ENCODE data around the gene PERCC1.

PERCC1 gene

DNA sequence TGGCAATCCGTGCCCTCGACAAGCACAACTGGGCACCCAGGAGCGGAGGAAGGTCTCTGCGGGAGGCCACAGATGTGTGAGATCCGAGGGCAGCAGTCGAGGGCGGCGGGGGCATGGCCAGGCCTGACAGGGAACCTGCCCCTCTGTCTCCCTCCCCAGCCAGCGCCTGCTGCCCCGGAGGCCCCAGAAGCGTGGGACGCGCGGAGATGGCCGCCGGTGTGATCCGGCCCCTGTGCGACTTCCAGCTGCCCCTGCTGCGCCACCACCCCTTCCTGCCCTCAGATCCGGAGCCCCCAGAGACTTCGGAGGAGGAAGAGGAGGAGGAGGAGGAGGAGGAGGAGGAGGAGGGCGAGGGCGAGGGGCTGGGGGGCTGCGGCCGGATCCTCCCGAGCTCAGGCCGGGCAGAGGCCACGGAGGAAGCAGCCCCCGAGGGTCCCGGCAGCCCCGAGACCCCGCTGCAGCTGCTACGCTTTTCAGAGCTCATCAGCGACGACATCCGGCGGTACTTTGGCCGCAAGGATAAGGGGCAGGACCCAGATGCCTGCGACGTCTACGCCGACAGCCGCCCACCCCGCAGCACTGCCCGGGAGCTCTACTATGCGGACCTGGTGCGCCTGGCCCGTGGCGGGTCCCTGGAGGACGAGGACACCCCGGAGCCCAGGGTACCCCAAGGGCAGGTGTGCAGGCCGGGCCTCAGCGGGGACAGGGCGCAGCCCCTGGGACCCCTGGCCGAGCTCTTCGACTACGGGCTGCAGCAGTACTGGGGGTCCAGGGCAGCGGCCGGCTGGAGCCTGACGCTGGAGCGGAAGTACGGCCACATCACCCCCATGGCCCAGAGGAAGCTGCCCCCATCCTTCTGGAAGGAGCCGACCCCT, 1.7 kb downstream of the PERCC1 start:
- H3K9ac ChIP-seq (ENCODE audit: low read length in 5 of 5): peak overlapping the region in 1 of 5 donors; percentile 48
- H3K9me3 ChIP-seq (ENCODE audit: control insufficient read depth in 5 of 5, low read length in 5 of 5): no peaks in the 10 kb centered on the region
- peaks cover 0 to 15% (median 4%) of the 10 kb centered on the region in 5 donors for H3K4me1 ChIP-seq (ENCODE audit: control insufficient read depth in 5 of 5, insufficient read depth in 5 of 5, low read length in 5 of 5)
- peak overlapping the region in 1 of 5 donors; percentile 44 for H3K4me3 ChIP-seq (ENCODE audit: low read depth in 1 of 5, low read length in 5 of 5)
- no peak overlapping the region for H3K27ac ChIP-seq (ENCODE audit: low read depth, low read length)
- no peaks in the 10 kb centered on the region for H3K36me3 ChIP-seq (ENCODE audit: control insufficient read depth in 5 of 5, insufficient read depth in 5 of 5, low read length in 5 of 5)
- peaks cover 3 to 30% (median 23%) of the 10 kb centered on the region in 5 donors for H3K27me3 ChIP-seq (ENCODE audit: control insufficient read depth in 5 of 5, insufficient read depth in 4 of 5, low read length in 5 of 5)

DNA sequence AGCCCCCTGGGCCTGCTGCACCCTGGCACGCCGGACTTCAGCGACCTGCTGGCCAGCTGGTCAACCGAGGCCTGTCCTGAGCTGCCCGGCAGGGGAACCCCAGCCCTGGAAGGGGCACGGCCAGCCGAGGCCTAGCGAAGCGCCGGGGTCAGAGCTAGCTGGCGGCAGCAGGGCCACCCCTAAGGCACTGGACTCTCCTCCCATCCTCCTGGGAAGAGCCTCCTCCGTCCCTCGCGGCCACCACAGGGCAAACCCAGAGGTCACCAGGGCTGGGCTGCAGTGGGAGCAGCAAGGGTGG, 2.3 kb downstream of the PERCC1 start:
- Histone ChIP-seq H3K4me3 (ENCODE audit: low read depth in 1 of 5, low read length in 5 of 5) (peak overlapping the region in 1 of 5 donors; percentile 44), H3K36me3 (ENCODE audit: control insufficient read depth in 5 of 5, insufficient read depth in 5 of 5, low read length in 5 of 5) (no peaks in the 10 kb centered on the region), H3K4me1 (ENCODE audit: control insufficient read depth in 5 of 5, insufficient read depth in 5 of 5, low read length in 5 of 5) (peaks cover 0 to 15% (median 4%) of the 10 kb centered on the region in 5 donors), H3K9me3 (ENCODE audit: control insufficient read depth in 5 of 5, low read length in 5 of 5) (no peaks in the 10 kb centered on the region), H3K27ac (ENCODE audit: low read depth, low read length) (no peak overlapping the region), H3K27me3 (ENCODE audit: control insufficient read depth in 5 of 5, insufficient read depth in 4 of 5, low read length in 5 of 5) (peaks cover 1 to 30% (median 20%) of the 10 kb centered on the region in 5 donors), H3K9ac (ENCODE audit: low read length in 5 of 5) (no peak overlapping the region)

DNA sequence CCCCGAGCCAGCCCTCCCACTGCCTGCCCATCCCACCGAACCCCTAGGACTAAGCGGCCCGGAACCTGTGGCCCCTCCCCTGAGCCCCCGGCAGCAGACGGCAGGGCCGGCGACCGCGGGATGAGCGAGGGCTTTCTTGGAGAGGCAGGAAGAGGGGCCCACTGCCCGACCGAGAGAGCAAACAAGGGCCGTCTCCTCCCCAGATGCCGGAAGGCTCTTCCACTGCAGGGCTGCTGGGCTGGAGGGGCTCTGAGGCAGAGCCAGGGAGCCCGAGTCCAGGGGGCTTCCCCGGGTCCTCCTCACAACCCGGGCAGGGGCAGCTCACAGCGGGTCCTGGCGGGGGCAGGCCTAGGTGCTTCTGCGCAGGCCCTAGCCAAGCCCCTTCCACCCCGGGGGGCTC, 2.9 kb downstream of the PERCC1 start:
- Histone ChIP-seq H3K36me3 (ENCODE audit: control insufficient read depth in 5 of 5, insufficient read depth in 5 of 5, low read length in 5 of 5) (no peaks in the 10 kb centered on the region), H3K27me3 (ENCODE audit: control insufficient read depth in 5 of 5, insufficient read depth in 4 of 5, low read length in 5 of 5) (peaks cover 0 to 30% (median 16%) of the 10 kb centered on the region in 5 donors), H3K9me3 (ENCODE audit: control insufficient read depth in 5 of 5, low read length in 5 of 5) (no peaks in the 10 kb centered on the region), H3K4me1 (ENCODE audit: control insufficient read depth in 5 of 5, insufficient read depth in 5 of 5, low read length in 5 of 5) (peaks cover 0 to 13% (median 0%) of the 10 kb centered on the region in 5 donors), H3K9ac (ENCODE audit: low read length in 5 of 5) (no peak overlapping the region), H3K27ac (ENCODE audit: low read depth, low read length) (no peak overlapping the region), H3K4me3 (ENCODE audit: low read depth in 1 of 5, low read length in 5 of 5) (no peak overlapping the region)

DNA sequence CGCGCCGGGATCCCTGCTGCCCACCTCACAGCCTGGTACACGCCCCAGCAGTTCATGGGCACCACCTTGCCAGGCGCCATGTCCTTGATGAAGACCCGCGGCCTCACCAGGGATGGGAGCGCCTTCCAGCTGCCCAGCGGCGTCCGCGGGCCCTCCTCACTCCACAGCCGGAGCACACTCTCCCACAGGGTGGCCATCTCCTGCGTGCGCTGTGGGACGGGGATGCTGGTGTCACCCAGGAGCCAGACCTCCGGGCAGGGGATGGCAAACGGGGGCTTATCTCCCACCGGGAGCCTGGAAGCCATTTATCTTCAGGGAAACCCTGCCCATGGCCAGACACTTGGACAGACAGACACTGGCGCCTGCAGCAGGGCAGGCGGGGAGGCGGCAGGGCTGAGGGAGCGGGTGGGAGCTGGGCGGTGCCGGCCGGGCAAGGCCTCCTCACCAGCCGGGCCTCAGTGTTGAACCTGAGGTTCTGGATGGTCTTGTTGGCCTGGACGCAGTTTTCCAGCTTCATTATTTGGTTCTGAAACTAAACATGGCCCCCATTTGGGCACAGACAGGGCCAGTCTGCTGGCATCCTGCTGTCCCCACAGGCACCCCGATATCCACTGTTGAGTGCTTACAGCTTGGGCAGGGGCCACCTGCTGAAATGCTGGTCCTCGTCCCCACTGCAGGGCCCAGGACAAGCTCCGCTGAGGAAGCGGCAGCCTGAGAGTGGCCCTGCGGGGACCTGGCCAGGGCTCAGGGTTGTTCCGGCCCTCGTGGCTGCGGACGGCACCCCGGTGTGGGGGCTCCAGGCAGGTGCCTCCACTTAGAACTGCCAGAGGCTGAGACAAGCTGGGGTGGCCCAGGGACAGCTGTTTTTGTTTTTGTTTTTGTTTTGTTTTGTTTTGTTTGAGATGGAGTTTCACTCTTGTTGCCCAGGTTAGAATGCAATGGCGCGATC, 4.0 kb downstream of the PERCC1 start:
- Histone ChIP-seq H3K27me3 (ENCODE audit: control insufficient read depth in 5 of 5, insufficient read depth in 4 of 5, low read length in 5 of 5) (peaks cover 0 to 21% (median 8%) of the 10 kb centered on the region in 5 donors), H3K9ac (ENCODE audit: low read length in 5 of 5) (no peak overlapping the region), H3K4me3 (ENCODE audit: low read depth in 1 of 5, low read length in 5 of 5) (no peak overlapping the region), H3K4me1 (ENCODE audit: control insufficient read depth in 5 of 5, insufficient read depth in 5 of 5, low read length in 5 of 5) (peaks cover 0 to 13% (median 0%) of the 10 kb centered on the region in 5 donors), H3K9me3 (ENCODE audit: control insufficient read depth in 5 of 5, low read length in 5 of 5) (no peaks in the 10 kb centered on the region), H3K36me3 (ENCODE audit: control insufficient read depth in 5 of 5, insufficient read depth in 5 of 5, low read length in 5 of 5) (no peaks in the 10 kb centered on the region), H3K27ac (ENCODE audit: low read depth, low read length) (no peak overlapping the region)

DNA sequence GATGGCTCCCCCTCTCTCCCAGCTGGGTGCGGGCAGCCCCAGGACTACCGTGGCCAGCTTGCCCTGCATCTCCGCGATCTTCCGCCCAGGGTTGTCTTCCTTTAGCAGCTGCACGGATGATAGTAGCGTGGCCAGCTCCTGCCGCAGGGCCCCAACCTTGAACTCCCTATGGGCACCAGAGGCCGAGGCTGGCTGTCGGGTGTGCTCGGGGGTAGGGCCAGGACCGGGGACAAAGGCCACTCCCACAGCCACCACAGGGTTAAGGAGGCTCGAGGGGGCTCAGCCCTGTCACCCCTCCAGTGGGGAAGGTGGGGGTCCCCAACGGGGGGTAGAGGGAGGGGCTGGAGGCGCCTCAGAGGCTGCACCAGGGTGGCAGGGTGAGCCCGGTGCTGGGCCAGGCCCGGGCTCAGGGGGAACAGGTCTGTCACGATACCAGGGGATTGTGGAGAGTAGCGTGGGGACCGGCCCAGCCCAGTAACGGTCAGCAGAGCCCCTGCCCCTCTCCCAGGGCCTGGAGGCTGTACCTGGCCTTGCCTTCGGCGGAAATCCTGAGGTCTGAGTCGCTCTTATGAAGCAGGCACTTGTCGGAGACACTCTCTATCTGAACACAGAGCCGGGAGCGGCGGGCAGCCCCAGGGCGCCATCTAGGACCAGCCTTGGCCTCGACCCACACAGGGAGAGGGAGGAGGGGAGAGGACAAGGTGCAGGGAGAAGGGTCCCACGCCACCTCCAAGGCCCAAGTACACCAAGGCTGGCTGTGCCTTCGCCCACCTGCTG, 5.2 kb downstream of the PERCC1 start:
- H3K4me3 ChIP-seq (ENCODE audit: low read depth in 1 of 5, low read length in 5 of 5): no peak overlapping the region
- no peak overlapping the region for H3K9ac ChIP-seq (ENCODE audit: low read length in 5 of 5)
- H3K27me3 ChIP-seq (ENCODE audit: control insufficient read depth in 5 of 5, insufficient read depth in 4 of 5, low read length in 5 of 5): peaks cover 0 to 14% (median 8%) of the 10 kb centered on the region in 5 donors
- H3K27ac ChIP-seq (ENCODE audit: low read depth, low read length): no peak overlapping the region
- no peaks in the 10 kb centered on the region for H3K9me3 ChIP-seq (ENCODE audit: control insufficient read depth in 5 of 5, low read length in 5 of 5)
- H3K4me1 ChIP-seq (ENCODE audit: control insufficient read depth in 5 of 5, insufficient read depth in 5 of 5, low read length in 5 of 5): peaks cover 0 to 13% (median 0%) of the 10 kb centered on the region in 5 donors
- no peaks in the 10 kb centered on the region for H3K36me3 ChIP-seq (ENCODE audit: control insufficient read depth in 5 of 5, insufficient read depth in 5 of 5, low read length in 5 of 5)

DNA sequence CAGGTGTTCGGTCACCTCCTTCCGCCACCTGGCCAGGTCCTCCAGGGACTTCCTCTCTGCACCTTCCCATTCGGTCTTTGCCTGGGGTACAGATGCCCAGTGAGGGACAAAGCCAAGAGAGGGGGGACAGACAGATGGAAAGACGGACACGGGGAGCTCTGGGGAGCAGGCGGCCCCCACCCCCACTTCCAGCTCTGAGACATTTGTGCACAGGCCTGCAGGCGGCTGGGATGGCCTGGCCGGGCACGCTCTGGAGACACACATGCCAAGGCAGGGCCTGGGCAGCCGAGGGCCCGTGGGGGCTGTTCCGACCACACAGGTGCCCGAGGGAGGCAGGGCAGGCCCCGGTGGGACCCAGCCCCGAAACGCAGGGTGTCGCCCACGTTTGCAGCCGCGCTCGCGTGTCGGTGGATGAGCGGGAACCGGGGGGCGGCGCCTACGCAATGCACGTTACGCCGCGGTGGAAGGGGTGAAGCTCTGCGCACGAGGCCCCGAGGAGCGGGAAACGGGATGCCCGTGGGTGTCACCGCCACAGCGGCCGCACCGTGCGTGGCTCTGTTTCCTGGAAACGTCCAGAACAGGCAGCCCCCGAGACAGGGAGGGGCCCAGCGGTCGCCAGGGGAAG, 6.0 kb downstream of the PERCC1 start:
- Histone ChIP-seq H3K27ac (ENCODE audit: low read depth, low read length) (no peak overlapping the region), H3K27me3 (ENCODE audit: control insufficient read depth in 5 of 5, insufficient read depth in 4 of 5, low read length in 5 of 5) (peaks cover 0 to 12% (median 4%) of the 10 kb centered on the region in 5 donors), H3K9ac (ENCODE audit: low read length in 5 of 5) (no peak overlapping the region), H3K9me3 (ENCODE audit: control insufficient read depth in 5 of 5, low read length in 5 of 5) (no peaks in the 10 kb centered on the region), H3K4me3 (ENCODE audit: low read depth in 1 of 5, low read length in 5 of 5) (no peak overlapping the region), H3K36me3 (ENCODE audit: control insufficient read depth in 5 of 5, insufficient read depth in 5 of 5, low read length in 5 of 5) (no peaks in the 10 kb centered on the region), H3K4me1 (ENCODE audit: control insufficient read depth in 5 of 5, insufficient read depth in 5 of 5, low read length in 5 of 5) (peaks cover 0 to 11% (median 0%) of the 10 kb centered on the region in 5 donors)

DNA sequence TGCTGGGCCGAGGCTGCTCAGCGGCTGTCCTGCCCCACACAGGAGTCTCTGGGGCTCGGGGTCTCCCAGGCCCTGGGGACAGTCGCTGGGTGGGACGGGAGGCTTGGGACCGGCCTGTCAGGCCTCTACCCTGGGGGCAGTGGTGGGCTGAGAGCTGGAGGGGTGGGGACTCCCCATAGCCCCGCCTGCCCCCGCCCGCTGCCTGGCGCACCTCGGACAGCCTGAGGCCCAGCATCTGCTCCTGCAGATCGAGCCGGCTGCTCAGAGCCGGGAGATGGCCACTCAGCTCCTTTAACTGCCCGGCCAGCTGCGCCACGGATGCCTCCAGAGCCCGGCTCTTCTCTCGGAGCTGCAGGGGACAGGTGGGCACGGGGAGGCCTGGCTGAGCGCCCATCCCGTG, 6.7 kb downstream of the PERCC1 start:
- Histone ChIP-seq H3K4me1 (ENCODE audit: control insufficient read depth in 5 of 5, insufficient read depth in 5 of 5, low read length in 5 of 5) (peaks cover 0 to 7% (median 0%) of the 10 kb centered on the region in 5 donors), H3K27ac (ENCODE audit: low read depth, low read length) (no peak overlapping the region), H3K36me3 (ENCODE audit: control insufficient read depth in 5 of 5, insufficient read depth in 5 of 5, low read length in 5 of 5) (no peaks in the 10 kb centered on the region), H3K27me3 (ENCODE audit: control insufficient read depth in 5 of 5, insufficient read depth in 4 of 5, low read length in 5 of 5) (peaks cover 0 to 9% (median 0%) of the 10 kb centered on the region in 5 donors), H3K4me3 (ENCODE audit: low read depth in 1 of 5, low read length in 5 of 5) (no peak overlapping the region), H3K9ac (ENCODE audit: low read length in 5 of 5) (no peak overlapping the region), H3K9me3 (ENCODE audit: control insufficient read depth in 5 of 5, low read length in 5 of 5) (no peaks in the 10 kb centered on the region)

DNA sequence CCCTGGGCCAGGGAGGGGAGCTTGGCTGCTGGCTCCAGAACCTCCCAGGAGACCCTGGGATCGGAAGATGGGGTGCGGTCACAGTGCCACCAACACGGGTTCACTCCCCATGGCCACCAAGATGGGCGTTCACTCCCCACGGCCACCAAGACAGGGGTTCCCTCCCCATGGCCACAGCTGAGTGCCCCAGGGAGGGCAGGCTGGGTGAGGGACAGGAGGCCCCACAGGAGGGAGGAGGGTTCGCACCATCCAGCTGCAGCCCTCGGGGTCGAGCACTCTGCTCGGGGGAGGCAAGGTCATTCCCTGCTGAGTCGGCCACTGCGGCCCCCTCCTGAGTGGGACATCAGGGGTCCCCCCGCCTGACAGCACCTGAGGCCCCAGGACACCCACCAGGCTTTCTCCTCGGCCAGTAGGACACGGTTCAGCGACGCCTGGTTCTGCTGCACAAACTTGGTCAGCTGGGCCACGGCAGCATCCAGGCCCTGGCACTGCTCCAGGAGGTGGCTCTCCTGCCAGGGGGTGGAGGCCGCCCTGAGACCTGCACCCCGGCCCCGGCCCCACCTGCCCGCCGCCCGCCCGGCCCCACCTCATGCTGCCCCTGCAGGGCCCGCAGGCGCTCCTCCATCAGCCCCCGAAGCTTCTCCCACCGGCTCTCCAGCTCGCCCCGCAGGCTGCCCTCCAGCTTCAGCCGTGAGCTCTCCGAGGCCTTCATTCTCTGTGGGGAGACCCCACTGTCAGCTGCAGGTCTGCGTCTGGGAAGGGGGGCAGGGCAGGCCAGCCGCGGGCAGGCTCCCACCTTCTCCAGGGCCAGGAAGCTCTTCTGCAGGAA, 7.6 kb downstream of the PERCC1 start:
- H3K9ac ChIP-seq (ENCODE audit: low read length in 5 of 5): no peak overlapping the region
- no peaks in the 10 kb centered on the region for H3K36me3 ChIP-seq (ENCODE audit: control insufficient read depth in 5 of 5, insufficient read depth in 5 of 5, low read length in 5 of 5)
- H3K4me3 ChIP-seq (ENCODE audit: low read depth in 1 of 5, low read length in 5 of 5): no peak overlapping the region

More for the DNA sequence above, 7.6 kb downstream of the PERCC1 start:
- Histone ChIP-seq H3K4me1 (ENCODE audit: control insufficient read depth in 5 of 5, insufficient read depth in 5 of 5, low read length in 5 of 5) (no peaks in the 10 kb centered on the region), H3K27me3 (ENCODE audit: control insufficient read depth in 5 of 5, insufficient read depth in 4 of 5, low read length in 5 of 5) (peaks cover 0 to 5% (median 0%) of the 10 kb centered on the region in 5 donors), H3K9me3 (ENCODE audit: control insufficient read depth in 5 of 5, low read length in 5 of 5) (no peaks in the 10 kb centered on the region), H3K27ac (ENCODE audit: low read depth, low read length) (no peak overlapping the region)
